Neural cell (in vitro differentiated cells): Measurements from ENCODE around the gene CR1. TPM values are rescaled to one million over a fixed set of nuclear protein-coding genes. Genes with fewer than 3 reads are reported as not detected.

ENCODE experiments used
- H2AFZ ChIP-seq: fragments of 200-600, 300-800 bp; sonication (generic), shearing (Covaris generic); 2 replicates; pipeline ENCODE4 v1.6.0; 2014; ENCODE audit warnings: low read depth, mild to moderate bottlenecking, antibody characterized with exemption, low read length, moderate library complexity
- H3F3A ChIP-seq: fragments of 200-600 bp; shearing (Covaris generic); 2 replicates; pipeline ENCODE4 v1.6.1; 2016; ENCODE audit warnings: mild to moderate bottlenecking, moderate library complexity, mixed read lengths, antibody characterized with exemption, low read length; ENCODE audit not compliant: insufficient read depth, poor library complexity, severe bottlenecking
- H3K27ac ChIP-seq: fragments of 200-600, 300-800 bp; sonication (generic), shearing (Covaris generic); 2 replicates; pipeline ENCODE4 v1.5.1; 2014; ENCODE audit warnings: mild to moderate bottlenecking, low read length, moderate library complexity
- H3K27me3 ChIP-seq: fragments of 300-800, 200-600 bp; sonication (generic), shearing (Covaris generic); 2 replicates; pipeline ENCODE4 v1.6.0; 2014; ENCODE audit warnings: mild to moderate bottlenecking, low read depth, low read length, moderate library complexity; ENCODE audit not compliant: insufficient read depth
- H3K36me3 ChIP-seq: fragments of 300-800, 200-600 bp; sonication (generic), shearing (Covaris generic); 2 replicates; pipeline ENCODE4 v1.5.1; 2014; ENCODE audit warnings: mild to moderate bottlenecking, antibody characterized with exemption, low read length, moderate library complexity; ENCODE audit not compliant: insufficient read depth
- H3K4me2 ChIP-seq: fragments of 300-800, 200-600 bp; sonication (generic), shearing (Covaris generic); 2 replicates; pipeline ENCODE4 v1.6.0; 2014; ENCODE audit warnings: mild to moderate bottlenecking, low read length
- H3K4me3 ChIP-seq: fragments of 300-800, 200-600 bp; sonication (generic), shearing (Covaris generic); 2 replicates; pipeline ENCODE4 v1.5.1; 2014; ENCODE audit warnings: mild to moderate bottlenecking, low read length, moderate library complexity
- H3K79me2 ChIP-seq: fragments of 200-600 bp; shearing (Covaris generic); replicated peaks from 2 replicates; pipeline ENCODE4 v1.6.0; 2014; ENCODE audit warnings: mild to moderate bottlenecking, low read length, moderate library complexity; ENCODE audit not compliant: insufficient read depth
- H3K9ac ChIP-seq: fragments of 300-800, 200-600 bp; sonication (generic), shearing (Covaris generic); 2 replicates; pipeline ENCODE4 v1.6.1; 2016; ENCODE audit warnings: mild to moderate bottlenecking, low read length, mixed read lengths
- H3K9me2 ChIP-seq: fragments of 200-600 bp; shearing (Covaris generic); 2 replicates; pipeline ENCODE4 v1.6.1; 2016; ENCODE audit warnings: mild to moderate bottlenecking, low read length, mixed read lengths; ENCODE audit not compliant: insufficient read depth
- H3K9me3 ChIP-seq: fragments of 200-600, 300-800 bp; sonication (generic), shearing (Covaris generic); 2 replicates; pipeline ENCODE4 v1.6.1; 2016; ENCODE audit warnings: mild to moderate bottlenecking, mixed run types, low read length, moderate library complexity, mixed read lengths
- H4K20me1 ChIP-seq: fragments of 200-600 bp; shearing (Covaris generic); 2 replicates; pipeline ENCODE4 v1.6.1; 2016; ENCODE audit warnings: mild to moderate bottlenecking, mixed run types; ENCODE audit not compliant: insufficient read depth
- CTCF ChIP-seq: fragments of 450-650 bp; IDR thresholded peaks from 2 replicates; pipeline ENCODE4 v1.5.1; 2014; ENCODE audit warnings: antibody characterized with exemption, mild to moderate bottlenecking, moderate library complexity; ENCODE audit not compliant: poor library complexity, severe bottlenecking
- EP300 ChIP-seq: fragments of 450-650 bp; conservative IDR thresholded peaks from 2 replicates; pipeline ENCODE4 v1.6.1; 2014; ENCODE audit warnings: antibody characterized with exemption, mild to moderate bottlenecking, moderate library complexity; ENCODE audit not compliant: poor library complexity, severe bottlenecking
- EZH2 ChIP-seq: fragments of 200-600, 300-800 bp; shearing (Covaris generic), sonication (generic); IDR thresholded peaks from 2 replicates; pipeline ENCODE4 v1.6.1; 2014; ENCODE audit warnings: antibody characterized with exemption, low read length, borderline replicate concordance, mild to moderate bottlenecking; ENCODE audit not compliant: insufficient read depth, poor library complexity, severe bottlenecking
- MXI1 ChIP-seq: fragments of 450-650 bp; conservative IDR thresholded peaks from 2 replicates; pipeline ENCODE4 v1.6.1; 2014; ENCODE audit warnings: antibody characterized with exemption, mild to moderate bottlenecking; ENCODE audit not compliant: poor library complexity, severe bottlenecking
- REST ChIP-seq: IDR thresholded peaks from 2 replicates; pipeline ENCODE4 v1.6.1; 2012; ENCODE audit warnings: borderline replicate concordance
- SMC3 ChIP-seq: fragments of 450-650 bp; conservative IDR thresholded peaks from 2 replicates; pipeline ENCODE4 v1.6.1; 2014; ENCODE audit warnings: antibody characterized with exemption, mild to moderate bottlenecking, moderate library complexity; ENCODE audit not compliant: poor library complexity
- TAF1 ChIP-seq: IDR thresholded peaks from 2 replicates; pipeline ENCODE4 v1.6.1; 2012; ENCODE audit warnings: low read depth
- polyA plus RNA-seq: library from polyadenylated mRNA; depleted of rRNA; stranded (reverse); fragments of >200 nt; gene quantifications from 2 replicates; pipeline ENCODE4 v1.2.3, GENCODE V29; 2014

CR1 gene
- polyA plus RNA-seq, 1 donor from 2014 or later = not detected

GRCh38 chr1:207454046-207454964, 41.7 kb upstream of the CR1 start, which contains the start of gene CR2:
Gene CR2, plus strand, starts transcription at chr1:207454328. Its CDS starts 91 bp downstream, at chr1:207454419.
- no peaks in the 10 kb centered on the region for H3K9me3 ChIP-seq
- no peak within 1 kb of the TSS for H2AFZ ChIP-seq
- no peak within 1 kb of the TSS for H3K9ac ChIP-seq
- no peaks in the 10 kb centered on the region for H4K20me1 ChIP-seq
- peaks cover 51% of the 10 kb centered on the region for H3K27me3 ChIP-seq
- no peak within 1 kb of the TSS for H3K27ac ChIP-seq
- H3K9me2 ChIP-seq = no peaks in the 10 kb centered on the region
- H3K36me3 ChIP-seq = no peaks in the 10 kb centered on the region
- H3K4me3 ChIP-seq = peak within 1 kb of the TSS; percentile 68
- peak within 1 kb of the TSS; percentile 35 for H3K4me2 ChIP-seq
- no peaks in the 10 kb centered on the region for H3F3A ChIP-seq
- TF ChIP-seq EP300 = no peak
- peak; percentile 22 for TF ChIP-seq EZH2
- no peak for TF ChIP-seq MXI1
- TF ChIP-seq CTCF = peak; percentile 55
- no peak for TF ChIP-seq TAF1
- no peak for TF ChIP-seq SMC3
- H3K79me2 ChIP-seq = no peaks in the 10 kb centered on the region

GRCh38 chr1:207455183-207455754, 40.7 kb upstream of the CR1 start:
- no peaks in the 10 kb centered on the region for H3K36me3 ChIP-seq
- no peaks in the 10 kb centered on the region for H4K20me1 ChIP-seq
- no peak overlapping the region for H3K4me2 ChIP-seq
- H3K27me3 ChIP-seq = peaks cover 51% of the 10 kb centered on the region
- H3K9ac ChIP-seq = no peak overlapping the region
- no peaks in the 10 kb centered on the region for H3K79me2 ChIP-seq
- H3K9me2 ChIP-seq = no peaks in the 10 kb centered on the region
- H3K27ac ChIP-seq = no peak overlapping the region
- no peaks in the 10 kb centered on the region for H3K9me3 ChIP-seq
- no peak overlapping the region for H2AFZ ChIP-seq
- no peaks in the 10 kb centered on the region for H3F3A ChIP-seq
- TF ChIP-seq EZH2 (no peak), CTCF (no peak), EP300 (no peak), REST (no peak)
- H3K4me3 ChIP-seq = peak overlapping the region; percentile 68
